GM20431 (cell line): ENCODE results near the gene GALNT4.

Source experiments
- in situ Hi-C: fragments of 300-500 bp; cut with MseI, MboI; formaldehyde crosslinking; loops from one replicate; pipeline ENCODE4 v1.15.0; 2020; ENCODE audit warnings: low sequenced_read_pairs; ENCODE audit not compliant: unreplicated experiment

Gene GALNT4

GRCh38 chr12:89538897-89539296 is 14.3 kb upstream of the GALNT4 start:
- in situ Hi-C loops: no loop called here

- in situ Hi-C loops: no loop called here
Observed at GRCh38 chr12:89537389-89537788, 12.8 kb upstream of the GALNT4 start.

- in situ Hi-C loops: no loop called here
Observed at GRCh38 chr12:89529738-89530137, 5.1 kb upstream of the GALNT4 start.

- in situ Hi-C loops: no loop called here
Observed at GRCh38 chr12:89528434-89528833, 3.8 kb upstream of the GALNT4 start.

- in situ Hi-C loops: no loop called here
Observed at GRCh38 chr12:89525824-89526770, 1.5 kb upstream of the GALNT4 start, which contains the start of gene POC1B. Gene POC1B (minus strand): TSS chr12:89526047. CDS start chr12:89525895, 152 bp downstream.

- in situ Hi-C loops: no loop called here
Observed at GRCh38 chr12:89525305-89525823, 768 bp upstream of the GALNT4 start.

GRCh38 chr12:89523843-89524540 is 604 bp downstream of the GALNT4 start:
- in situ Hi-C loops: no loop called here

- in situ Hi-C loops: no loop called here
Observed at GRCh38 chr12:89523393-89523792, 1.2 kb downstream of the GALNT4 start.

- in situ Hi-C loops: no loop called here
Observed at GRCh38 chr12:89521364-89522223, 3.0 kb downstream of the GALNT4 start.

GRCh38 chr12:89517720-89518119 is 6.9 kb downstream of the GALNT4 start:
- in situ Hi-C loops: no loop called here

- in situ Hi-C loops: no loop called here
Observed at GRCh38 chr12:89516633-89517032, 8.0 kb downstream of the GALNT4 start.

GRCh38 chr12:89514751-89515150 is 9.8 kb downstream of the GALNT4 start:
- in situ Hi-C loops: no loop called here

- in situ Hi-C loops: no loop called here
Observed at GRCh38 chr12:89513544-89513943, 11.1 kb downstream of the GALNT4 start.

- in situ Hi-C loops: no loop called here
Observed at GRCh38 chr12:89507015-89507824, 17.4 kb downstream of the GALNT4 start.

- in situ Hi-C loops: no loop called here
Observed at GRCh38 chr12:89506050-89506449, 18.5 kb downstream of the GALNT4 start.

GRCh38 chr12:89504560-89505346 is 19.8 kb downstream of the GALNT4 start:
- in situ Hi-C loops: no loop called here

- in situ Hi-C loops: no loop called here
Observed at GRCh38 chr12:89501793-89502192, 22.8 kb downstream of the GALNT4 start.

- in situ Hi-C loops: no loop called here
Observed at GRCh38 chr12:89499857-89500256, 24.7 kb downstream of the GALNT4 start.
